HG03378 (cell line): ENCODE results near the gene UBE2F.
A peak's percentile ranks its signal among the peaks of the same experiment; 100 is the strongest.
"Not testable (repeated sequence)": the region's sequence is repeated elsewhere in the genome, so short reads cannot be mapped to it uniquely, and the experiment has no call there.

Experiments used
- ATAC-seq: cut with Tn5 transposase; IDR thresholded peaks from one replicate; pipeline ENCODE4 v1.9.1; 2021; ENCODE audit warnings: mild to moderate bottlenecking, moderate library complexity; ENCODE audit not compliant: unreplicated experiment

The UBE2F gene

DNA sequence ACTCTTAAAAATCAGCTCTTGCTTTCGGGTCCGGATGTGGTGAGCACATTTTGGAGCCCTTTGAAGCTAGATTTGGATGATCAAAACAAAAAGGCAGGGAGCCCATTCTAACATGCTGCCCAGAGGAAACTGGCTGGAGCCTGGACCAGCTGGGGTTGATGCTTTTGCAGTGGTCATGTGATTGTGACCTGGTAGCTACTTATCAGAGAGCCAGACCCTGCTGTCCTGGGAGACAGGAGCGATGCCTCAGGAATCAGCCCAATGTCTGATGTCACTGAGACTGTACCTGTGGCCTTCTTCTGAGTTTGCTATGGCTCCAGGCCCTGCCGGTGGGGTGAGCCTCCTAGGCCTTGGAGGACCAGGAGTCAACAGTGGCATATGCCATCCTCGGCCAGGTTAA, 75.3 kb downstream of the UBE2F start:
- no peak for ATAC-seq

DNA sequence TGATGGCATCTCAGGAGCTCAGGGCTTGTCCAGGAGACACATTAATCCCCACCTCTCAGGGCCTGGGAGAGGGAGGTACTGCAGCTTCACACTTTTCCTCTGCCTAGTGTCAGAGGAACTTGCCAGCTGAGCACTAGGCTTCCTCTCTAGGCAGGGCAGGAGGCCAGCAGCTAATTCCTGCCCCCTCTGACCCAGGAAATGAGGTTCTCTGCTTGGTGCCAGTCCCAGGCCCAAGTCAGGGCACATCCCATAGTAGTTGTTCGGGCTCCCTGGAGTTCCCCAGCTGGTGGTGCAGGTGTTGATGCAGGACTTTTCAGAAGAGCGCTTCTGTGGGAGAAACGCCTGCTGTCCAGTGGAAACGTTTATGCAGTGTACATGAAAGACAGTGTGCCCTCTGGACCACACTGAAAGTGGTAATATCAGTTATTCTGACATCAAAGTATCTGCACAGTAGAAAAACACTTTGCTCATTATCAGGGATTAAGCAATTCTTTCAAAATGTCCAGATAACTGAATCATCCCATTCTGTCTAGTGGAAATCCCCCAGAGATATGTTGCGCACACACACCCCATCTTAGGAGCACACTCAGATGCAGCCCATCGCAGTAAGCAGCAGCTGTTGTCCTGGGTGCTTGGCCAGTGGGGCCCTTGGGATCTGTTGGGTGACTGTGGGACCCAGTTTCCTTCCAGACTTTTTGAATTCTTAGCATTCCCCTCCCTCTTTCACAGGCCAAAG, 76.2 kb downstream of the UBE2F start:
- ATAC-seq, result no peak

GRCh38 chr2:238043851-238044250, 77.0 kb downstream of the UBE2F start:
- ATAC-seq, result no peak

GRCh38 chr2:238045575-238045974, 78.8 kb downstream of the UBE2F start:
- no peak for ATAC-seq

GRCh38 chr2:238046725-238047270, 80.0 kb downstream of the UBE2F start:
- no peak for ATAC-seq

GRCh38 chr2:238053191-238053776, 86.5 kb downstream of the UBE2F start:
- ATAC-seq, result no peak

DNA sequence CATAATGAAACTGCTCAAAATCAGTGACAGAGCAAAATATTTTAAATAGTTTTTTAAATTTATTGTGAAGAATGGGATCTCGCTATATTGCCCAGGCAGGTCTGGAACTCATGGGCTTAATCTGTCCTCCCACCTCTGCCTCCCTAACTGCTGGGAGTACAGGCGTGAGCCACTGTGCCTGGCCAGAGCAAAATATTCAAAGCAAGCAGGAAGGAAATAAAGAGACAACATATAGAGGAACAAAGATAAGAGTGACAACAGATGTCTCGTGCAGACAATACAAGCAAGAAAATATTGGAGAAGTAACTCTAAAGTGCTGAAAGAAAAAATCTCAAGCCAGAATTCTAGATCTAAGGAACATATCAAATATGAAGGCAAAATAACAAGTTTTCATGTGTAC, 89.0 kb downstream of the UBE2F start:
- ATAC-seq, result no peak

DNA sequence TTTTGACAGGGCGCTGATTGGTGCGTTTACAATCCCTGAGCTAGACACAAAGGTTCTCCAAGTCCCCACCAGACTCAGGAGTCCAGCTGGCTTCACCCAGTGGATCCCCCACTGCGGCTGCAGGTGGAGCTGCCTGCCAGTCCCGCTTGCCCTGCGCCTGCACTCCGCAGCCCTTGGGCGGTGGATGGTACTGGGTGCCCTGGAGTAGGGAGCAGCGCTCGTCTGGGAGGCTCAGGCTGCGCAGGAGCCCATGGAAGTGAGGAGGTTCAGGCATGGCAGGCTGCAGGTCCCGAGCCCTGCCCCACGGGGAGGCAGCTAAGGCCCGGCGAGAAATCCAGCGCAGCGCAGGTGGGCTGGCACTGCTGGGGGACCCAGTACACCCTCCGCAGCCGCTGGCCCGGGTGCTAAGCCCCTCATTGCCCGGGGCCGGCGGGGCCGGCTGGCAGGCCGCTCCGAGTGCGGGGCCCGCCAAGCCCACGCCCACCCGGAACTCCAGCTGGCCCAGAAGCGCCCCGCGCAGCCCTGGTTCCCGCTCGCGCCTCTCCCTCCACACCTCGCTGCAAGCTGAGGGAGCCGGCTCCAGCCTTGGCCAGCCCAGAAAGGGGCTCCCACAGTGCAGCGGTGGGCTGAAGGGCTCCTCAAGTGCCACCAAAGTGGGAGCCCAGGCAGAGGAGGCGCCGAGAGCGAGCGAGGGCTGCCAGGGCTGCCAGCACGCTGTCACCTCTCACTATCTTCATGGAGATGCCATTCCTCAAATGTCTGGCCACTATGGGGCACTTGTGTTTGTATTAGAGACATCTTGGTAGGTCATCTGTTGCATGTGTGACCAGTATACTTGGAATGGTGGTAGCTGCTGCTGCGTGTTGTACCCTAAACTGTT, 91.1 kb downstream of the UBE2F start:
- not testable (repeated sequence) for ATAC-seq

GRCh38 chr2:238059505-238059904, 92.7 kb downstream of the UBE2F start:
- no peak for ATAC-seq

DNA sequence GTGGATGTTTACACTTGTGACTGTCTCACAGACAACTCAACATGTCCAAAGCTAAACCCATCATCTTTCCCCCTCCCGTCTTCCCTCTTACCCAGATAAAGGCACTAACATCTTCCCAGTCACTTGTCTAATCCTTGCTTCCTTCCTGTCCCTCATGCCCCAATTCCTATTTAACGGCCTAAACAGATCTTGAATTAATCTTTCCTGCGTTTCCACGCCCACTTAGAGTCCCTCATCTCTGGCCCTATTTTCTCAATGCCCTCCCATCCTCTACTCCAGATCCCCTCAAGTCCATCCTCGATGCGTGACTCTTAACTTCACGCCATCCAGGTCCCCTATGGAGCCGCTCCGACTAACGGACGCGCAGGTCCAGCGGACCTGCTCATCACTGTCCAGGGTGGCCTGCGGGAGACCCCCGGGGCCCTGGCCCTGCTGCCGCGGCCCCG, 93.3 kb downstream of the UBE2F start:
- ATAC-seq, result peak; percentile 1

DNA sequence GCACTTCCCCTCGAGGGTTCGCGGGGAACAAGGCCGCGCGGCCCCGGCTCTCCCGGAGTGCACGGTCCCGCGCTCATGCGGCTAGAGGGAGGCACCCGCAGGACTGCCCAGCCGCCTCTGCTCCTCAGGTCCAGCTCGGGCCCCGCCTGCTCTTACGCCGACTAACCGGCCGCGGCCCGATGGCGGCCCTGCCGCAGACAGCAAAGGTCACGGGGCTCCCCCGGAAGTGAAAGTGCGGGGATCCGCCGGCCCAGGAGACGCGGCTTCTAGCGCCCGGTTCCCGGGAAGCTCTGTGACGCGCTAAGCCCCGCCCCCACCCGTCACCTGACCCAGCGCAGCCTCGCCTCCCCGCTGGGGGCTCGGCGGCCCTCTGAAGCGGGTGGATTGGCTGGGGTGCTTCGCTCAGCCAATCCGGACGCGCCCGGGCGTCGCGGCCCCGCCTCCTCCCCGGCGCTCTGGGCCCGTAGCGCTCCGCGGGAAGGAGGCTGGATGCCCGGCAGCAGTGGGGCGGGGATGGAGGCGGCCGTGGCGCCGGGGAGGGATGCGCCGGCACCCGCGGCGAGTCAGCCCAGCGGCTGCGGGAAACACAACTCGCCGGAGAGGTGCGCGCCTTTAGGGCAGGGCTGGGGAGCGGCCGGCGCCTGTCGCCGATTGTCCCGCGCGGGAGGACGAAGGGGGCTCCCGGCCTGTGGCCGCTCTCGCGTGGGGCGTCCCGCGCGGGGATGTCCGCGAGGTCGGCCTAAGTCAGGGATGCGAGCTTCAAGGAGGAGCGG, 93.9 kb downstream of the UBE2F start, which contains the start of gene SCLY:
Gene SCLY (plus strand): TSS at position 460 of the 773 bp plus-strand sequence. CDS start 54 bp downstream, at position 514.
- peak; percentile 67 for ATAC-seq

DNA sequence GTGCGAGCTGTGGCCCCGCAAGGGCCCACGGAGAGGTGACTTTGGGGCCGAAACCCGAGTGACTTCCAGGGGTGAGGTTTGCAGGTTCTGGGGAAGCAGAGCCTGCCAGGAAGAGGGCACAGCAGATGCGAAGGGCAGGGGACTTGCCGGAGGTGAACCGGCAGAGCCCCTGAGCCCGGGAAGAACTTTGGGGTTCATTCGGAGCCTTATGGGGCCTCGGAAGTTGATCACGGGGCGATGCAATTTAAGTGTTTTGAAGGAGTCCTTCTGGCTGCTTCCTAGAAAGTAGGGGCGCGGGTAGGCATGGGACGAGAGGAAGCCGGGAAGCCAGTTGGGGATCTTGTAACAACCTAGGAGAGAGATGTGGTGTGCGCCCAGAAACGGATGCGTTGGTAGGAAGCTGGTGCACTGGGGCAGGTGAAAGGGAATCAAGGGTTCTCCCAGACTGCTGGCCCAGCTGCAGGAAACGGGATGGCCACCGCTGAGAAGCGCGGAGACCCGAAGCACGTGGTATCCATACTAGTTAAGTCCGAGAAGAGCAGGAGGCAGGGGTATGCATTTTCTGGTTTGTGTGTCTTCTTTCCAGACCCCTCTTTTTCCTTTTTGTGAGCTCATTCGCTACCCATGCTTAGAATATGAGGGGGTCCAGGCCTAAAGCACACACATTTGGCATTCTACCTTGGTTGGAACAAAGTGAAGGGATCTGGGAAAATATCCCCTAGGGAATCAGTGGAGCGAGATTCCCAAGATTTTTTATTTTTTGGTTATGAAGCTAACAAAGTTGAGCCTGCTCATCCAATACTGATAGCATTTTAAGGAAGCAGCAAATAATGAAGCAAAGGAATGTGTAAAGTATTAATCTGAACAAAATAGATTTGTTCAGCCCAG, 94.7 kb downstream of the UBE2F start:
- ATAC-seq, result no peak

DNA sequence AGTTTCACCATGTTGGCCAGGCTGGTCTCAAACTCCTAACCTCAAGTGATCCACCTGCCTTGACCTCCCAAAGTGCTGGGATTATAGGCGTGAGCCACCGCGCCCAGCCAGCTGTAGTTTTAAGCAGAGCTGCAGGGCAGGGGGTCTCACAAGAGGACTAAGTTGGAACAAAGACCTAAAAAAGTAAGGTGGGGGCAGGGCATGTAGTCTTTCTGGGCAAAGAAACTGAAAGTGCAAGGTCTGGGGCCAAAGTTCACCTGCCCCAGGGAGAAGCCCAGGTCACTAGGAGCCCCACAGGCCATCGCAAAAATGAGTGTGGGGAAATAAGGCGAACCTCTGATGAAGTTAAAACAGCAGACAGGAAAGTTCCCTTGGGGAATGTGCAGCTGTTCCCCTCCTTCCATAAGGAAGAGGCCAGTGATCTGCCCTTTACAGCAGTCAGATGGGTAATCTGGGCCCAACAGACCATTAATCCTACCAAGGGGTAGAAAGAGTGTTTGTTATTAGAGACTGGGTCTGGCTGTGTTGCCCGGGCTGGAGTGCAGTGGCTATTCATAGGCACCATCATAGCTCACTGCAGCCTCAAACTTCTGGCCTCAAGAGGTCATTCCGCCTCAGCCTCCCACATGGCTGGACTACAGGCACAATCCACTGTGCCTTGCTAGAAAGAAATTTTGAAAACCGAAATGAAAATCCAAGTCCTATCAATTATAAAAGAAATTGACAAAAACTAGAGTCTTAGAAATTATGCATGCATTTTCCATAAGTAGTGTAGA, 96.8 kb downstream of the UBE2F start:
- ATAC-seq, result no peak

- ATAC-seq, result no peak
Measured at GRCh38 chr2:238064376-238064775, 97.6 kb downstream of the UBE2F start.

DNA sequence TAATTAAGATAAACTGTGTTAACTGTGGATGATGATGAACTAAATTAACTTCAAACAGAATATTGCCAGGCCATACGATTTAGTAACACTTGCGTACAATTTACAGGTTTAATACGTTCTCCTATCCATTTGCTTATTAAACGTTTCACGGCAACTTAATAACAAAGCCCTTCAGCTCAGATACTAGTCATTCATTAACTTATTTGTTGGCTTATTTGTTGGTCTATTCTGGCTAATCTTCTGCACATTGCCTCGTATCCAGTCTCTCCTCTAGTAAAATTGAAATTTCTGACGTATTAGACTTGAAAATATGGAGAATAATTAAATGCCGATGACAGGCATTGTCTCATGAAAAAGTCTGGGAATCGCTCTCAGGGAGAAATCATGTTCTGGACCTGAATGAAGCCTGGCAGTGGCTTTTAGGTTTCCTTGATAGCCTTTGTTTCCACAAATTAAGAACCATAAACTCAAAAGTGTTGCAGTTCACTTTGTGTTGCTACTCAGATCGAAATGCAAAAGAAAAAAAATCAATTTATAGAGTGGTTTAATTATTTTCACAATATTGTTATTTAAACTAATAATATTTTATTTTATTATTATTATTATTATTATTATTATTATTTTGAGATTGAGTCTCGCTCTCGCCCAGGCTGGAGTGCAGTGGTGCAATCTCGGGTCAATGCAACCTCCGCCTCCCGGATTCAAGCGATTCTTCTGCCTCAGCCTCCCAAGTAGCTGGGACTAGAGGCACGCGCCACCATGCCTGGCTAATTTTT, 98.4 kb downstream of the UBE2F start:
- ATAC-seq, result no peak

DNA sequence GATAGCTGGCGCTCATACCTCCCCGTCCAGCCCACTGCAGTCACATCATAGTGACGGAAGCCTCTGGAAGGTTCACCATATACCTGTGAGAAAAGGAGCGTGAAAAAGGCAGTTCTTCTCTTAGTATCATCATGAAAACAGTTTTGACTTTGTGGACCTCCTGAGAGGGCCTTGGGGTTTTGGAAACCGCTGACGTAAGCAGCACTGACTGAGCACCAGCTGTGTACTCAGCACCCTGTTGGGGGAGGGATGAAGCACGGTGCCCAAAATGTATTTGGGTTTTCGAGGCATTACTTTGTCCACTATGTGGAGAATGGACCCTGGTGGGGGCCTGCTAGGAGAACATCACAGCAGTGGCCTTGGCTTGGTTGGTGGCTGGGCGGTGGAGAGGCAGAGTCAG, 99.4 kb downstream of the UBE2F start:
- no peak for ATAC-seq

- ATAC-seq, result not testable (repeated sequence)
Measured at GRCh38 chr2:238066718-238067117, 99.9 kb downstream of the UBE2F start.

- no peak for ATAC-seq
Measured at GRCh38 chr2:238067939-238068338, 101.1 kb downstream of the UBE2F start.
